Activated CD8-positive, alpha-beta T cell treated with anti-CD3 and anti-CD28 coated beads for 36 hours (primary cell): ENCODE data around the gene STEAP3. TPM values are rescaled to one million over a fixed set of nuclear protein-coding genes. Genes with fewer than 3 reads are reported as not detected.

Experiments used
- ATAC-seq: fragments of 200-7000 bp; cut with Tn5 transposase; one replicate; pipeline ENCODE4 v1.10.0; 2021; ENCODE audit warnings: mild to moderate bottlenecking, moderate library complexity
- CTCF ChIA-PET: fragments of 350-600 bp; sonication (Branson Sonifier 250); formaldehyde crosslinking; loops from one replicate; lab custom pipeline; 2021; ENCODE audit warnings: antibody characterized with exemption; lab: Charles Lee
- POLR2A ChIA-PET: fragments of 350-600 bp; sonication (Branson Sonifier 250); formaldehyde crosslinking; loops from one replicate; lab custom pipeline; 2021; ENCODE audit warnings: antibody characterized with exemption; lab: Charles Lee
- DNase-seq: peaks from one replicate; pipeline ENCODE4 v3.0.0-alpha.2; 2020
- H3K27ac Mint-ChIP-seq: one replicate; pipeline ENCODE4 v1.8.0; 2021; ENCODE audit warnings: mild to moderate bottlenecking, mixed read lengths
- H3K27me3 Mint-ChIP-seq: one replicate; pipeline ENCODE4 v1.8.0; 2021; ENCODE audit warnings: mixed read lengths
- H3K36me3 Mint-ChIP-seq: one replicate; pipeline ENCODE4 v1.8.0; 2021; ENCODE audit warnings: low read depth, mixed read lengths
- H3K4me1 Mint-ChIP-seq: one replicate; pipeline ENCODE4 v1.8.0; 2021; ENCODE audit warnings: low read depth, mixed read lengths
- H3K4me3 Mint-ChIP-seq: one replicate; pipeline ENCODE4 v1.8.0; 2021; ENCODE audit warnings: mild to moderate bottlenecking, moderate library complexity, mixed read lengths
- H3K9me3 Mint-ChIP-seq: one replicate; pipeline ENCODE4 v1.8.0; 2021; ENCODE audit warnings: mixed read lengths
- CTCF ChIP-seq: fragments of 200-600 bp; IDR thresholded peaks from one replicate; pipeline ENCODE4 v1.8.0; 2022; ENCODE audit warnings: antibody characterized with exemption, mild to moderate bottlenecking
- intact Hi-C: fragments of 100-400 bp; cut with micrococcal nuclease; formaldehyde crosslinking; loops from one replicate; pipeline ENCODE4 v1.10.0; 2022
- total RNA-seq, 2 experiments: library from RNA; stranded (reverse); gene quantifications; one replicate each; pipeline ENCODE4 v1.2.3, GENCODE V29; 2021

The STEAP3 gene
- total RNA-seq, 2 experiments from 2014 or later, result 0.18 to 0.34 TPM

- no peak for ATAC-seq
- no peaks in the 10 kb centered on the region for H3K9me3 Mint-ChIP-seq
- no peak for TF ChIP-seq CTCF
- POLR2A ChIA-PET, result no interaction called here
- no peak overlapping the region for H3K4me3 Mint-ChIP-seq
- CTCF ChIA-PET, result interaction anchor here (0.6 kb wide), 1 partner anchor 197 kb away, joined by 3 read pairs; no protein-coding TSS in a partner anchor
- no peak for DNase-seq
- H3K4me1 Mint-ChIP-seq, result no peaks in the 10 kb centered on the region
- intact Hi-C loops, result no loop called here
- peaks cover 9% of the 10 kb centered on the region for H3K27me3 Mint-ChIP-seq
- H3K36me3 Mint-ChIP-seq, result no peaks in the 10 kb centered on the region
- H3K27ac Mint-ChIP-seq, result no peak overlapping the region
Observed at GRCh38 chr2:119197529-119198239, 25.9 kb upstream of the STEAP3 start.

GRCh38 chr2:119198240-119198840 is 25.3 kb upstream of the STEAP3 start:
- DNase-seq (no peak), ATAC-seq (no peak)
- TF ChIP-seq CTCF, result no peak
- Mint-ChIP-seq H3K36me3 (no peaks in the 10 kb centered on the region), H3K4me1 (no peaks in the 10 kb centered on the region), H3K27me3 (peaks cover 9% of the 10 kb centered on the region), H3K4me3 (no peak overlapping the region), H3K9me3 (no peaks in the 10 kb centered on the region), H3K27ac (no peak overlapping the region)
- CTCF ChIA-PET, result no interaction called here
- intact Hi-C loops, result no loop called here
- POLR2A ChIA-PET, result no interaction called here

GRCh38 chr2:119201815-119202214 is 21.8 kb upstream of the STEAP3 start:
- peaks cover 2% of the 10 kb centered on the region for H3K27me3 Mint-ChIP-seq
- intact Hi-C loops, result no loop called here
- H3K27ac Mint-ChIP-seq, result no peak overlapping the region
- H3K36me3 Mint-ChIP-seq, result no peaks in the 10 kb centered on the region
- DNase-seq, result no peak
- CTCF ChIA-PET, result no interaction called here
- no peak overlapping the region for H3K4me3 Mint-ChIP-seq
- ATAC-seq, result no peak
- TF ChIP-seq CTCF, result no peak
- POLR2A ChIA-PET, result no interaction called here
- H3K4me1 Mint-ChIP-seq, result no peaks in the 10 kb centered on the region
- H3K9me3 Mint-ChIP-seq, result no peaks in the 10 kb centered on the region

- DNase-seq (no peak), ATAC-seq (no peak)
- Mint-ChIP-seq H3K27me3 (peaks cover 2% of the 10 kb centered on the region), H3K4me1 (no peaks in the 10 kb centered on the region), H3K4me3 (no peak overlapping the region), H3K36me3 (no peaks in the 10 kb centered on the region), H3K27ac (no peak overlapping the region), H3K9me3 (no peaks in the 10 kb centered on the region)
- intact Hi-C loops, result no loop called here
- TF ChIP-seq CTCF, result no peak
- ChIA-PET POLR2A (no interaction called here), CTCF (no interaction called here)
Observed at GRCh38 chr2:119202610-119203310, 20.9 kb upstream of the STEAP3 start.

- H3K9me3 Mint-ChIP-seq, result no peaks in the 10 kb centered on the region
- DNase-seq (no peak), ATAC-seq (no peak)
- TF ChIP-seq CTCF, result no peak
- H3K36me3 Mint-ChIP-seq, result no peaks in the 10 kb centered on the region
- no peak overlapping the region for H3K4me3 Mint-ChIP-seq
- no peak overlapping the region for H3K27ac Mint-ChIP-seq
- H3K4me1 Mint-ChIP-seq, result no peaks in the 10 kb centered on the region
- intact Hi-C loops, result no loop called here
- ChIA-PET CTCF (no interaction called here), POLR2A (no interaction called here)
- no peaks in the 10 kb centered on the region for H3K27me3 Mint-ChIP-seq
Observed at GRCh38 chr2:119204525-119204924, 19.1 kb upstream of the STEAP3 start.
